ENCODE data around the gene LTBP3.

LTBP3 gene

GRCh38 chr11:65498977-65499712 lies 59.0 kb downstream of the LTBP3 start, which contains the start of gene MALAT1:
MALAT1 (plus strand) TSS chr11:65499045.
- Histone ChIP-seq H3K4me1 (ENCODE audit: control insufficient read depth, insufficient read depth, low read length) (peaks cover 6% of the 10 kb centered on the region), H3K36me3 (ENCODE audit: control insufficient read depth in 2 of 2, insufficient read depth in 1 of 2, low read length in 2 of 2) (peaks cover 0 to 43% of the 10 kb centered on the region in 2 experiments; a peak in 2 of 3 replicates), H3K4me3 (ENCODE audit: low read depth, low read length) (peak within 1 kb of the TSS; percentile 98), H3K27ac (ENCODE audit: extremely low read depth, low read depth, low read length) (peak within 1 kb of the TSS; percentile 98), H3K9me3 (ENCODE audit: control insufficient read depth, insufficient read depth, low read depth, low read length) (no peaks in the 10 kb centered on the region)
- ChIA-PET POLR2A (interaction anchor here (0.5 to 28.2 kb wide), 40 partner anchors 9 to 716 kb away, joined by 3 to 1129 read pairs (median 6); partner anchors contain the start of genes DPF2, FAM89B, FRMD8 and NEAT1), CTCF (interaction anchor here (0.5 to 5.0 kb wide), 16 partner anchors 10 to 171 kb away, joined by 3 to 35 read pairs (median 3); no protein-coding TSS in a partner anchor)
- TF ChIP-seq KLF10 (tag by site-specific recombination; IDR thresholded peaks at IDR 0.05) (peak; percentile 83; the same call in 1 of the 2 replicates), ZNF791 (tag by site-specific recombination; IDR thresholded peaks at IDR 0.05) (no peak), PATZ1 (tag by site-specific recombination; IDR thresholded peaks at IDR 0.05) (no peak), ZNF280D (tag by site-specific recombination; IDR thresholded peaks at IDR 0.05) (no peak), ZNF10 (tag by site-specific recombination; IDR thresholded peaks at IDR 0.05) (no peak), ZNF529 (tag by site-specific recombination; IDR thresholded peaks at IDR 0.05; ENCODE audit: insufficient replicate concordance) (no peak), GLIS1 (tag by site-specific recombination; IDR thresholded peaks at IDR 0.05) (peak; percentile 41), ZNF692 (tag by site-specific recombination; IDR thresholded peaks at IDR 0.05) (no peak), INSM2 (tag by site-specific recombination; IDR thresholded peaks at IDR 0.05) (peak; percentile 70), HIC1 (tag by site-specific recombination; IDR thresholded peaks at IDR 0.05) (peak; percentile 84), ZNF558 (tag by site-specific recombination; IDR thresholded peaks at IDR 0.05) (no peak), ZNF777 (tag by site-specific recombination; IDR thresholded peaks at IDR 0.05; ENCODE audit: borderline replicate concordance) (no peak), ZSCAN18 (tag by site-specific recombination; IDR thresholded peaks at IDR 0.05) (no peak), ZNF629 (tag by site-specific recombination; IDR thresholded peaks at IDR 0.05) (peak; percentile 45), ELK4 (IDR thresholded peaks at IDR 0.05; ENCODE audit: borderline replicate concordance, low read depth, low read length) (no peak), HOXC10 (CRISPR knock-in tag; IDR thresholded peaks at IDR 0.05) (no peak), ZNF239 (tag by site-specific recombination; IDR thresholded peaks at IDR 0.05) (no peak), ZNF169 (tag by site-specific recombination; IDR thresholded peaks at IDR 0.05) (no peak), ZNF610 (tag by site-specific recombination; IDR thresholded peaks at IDR 0.05; ENCODE audit: borderline replicate concordance) (no peak), ZNF664 (tag by site-specific recombination; IDR thresholded peaks at IDR 0.05) (no peak), ZNF785 (tag by site-specific recombination; IDR thresholded peaks at IDR 0.05) (no peak), ZBTB8A (tag by site-specific recombination; IDR thresholded peaks at IDR 0.05) (peak; percentile 40; the same call in 1 of the 2 replicates), ZNF423 (tag by site-specific recombination; IDR thresholded peaks at IDR 0.05) (no peak), ZNF335 (tag by site-specific recombination; conservative IDR thresholded peaks at IDR 0.05) (peak; percentile 5; the same call in 1 of the 2 replicates)

Data from HEK293 (cell line).